ENCODE measurements around the gene TNC. TPM values are rescaled to one million over a fixed set of nuclear protein-coding genes. Genes with fewer than 3 reads are reported as not detected.

Gene TNC
- total and polyA plus RNA-seq, 2 donors (not counting 3 experiments of a cell fraction or from before 2014, with no cell fraction given) = 0.29 TPM; not detected in 1

- Histone ChIP-seq H2AFZ (ENCODE audit: low read depth, low read length) (no peak overlapping the region), H4K20me1 (replicated peaks; ENCODE audit: control insufficient read depth, extremely low read depth, insufficient read depth, low read length) (no peaks in the 10 kb centered on the region), H3K27ac (ENCODE audit: insufficient read depth, low read depth, low read length) (no peak overlapping the region), H3K4me2 (ENCODE audit: insufficient read depth, low read length) (no peak overlapping the region), H3K4me1 (ENCODE audit: control insufficient read depth, extremely low read depth, insufficient read depth, low read length) (no peaks in the 10 kb centered on the region), H3K9ac (replicated peaks; ENCODE audit: extremely low read depth, insufficient read depth, low read length) (no peak overlapping the region), H3K9me3 (replicated peaks; ENCODE audit: control insufficient read depth, insufficient read depth, low read length) (no peaks in the 10 kb centered on the region), H3K4me3 (replicated peaks in 1 of 3; ENCODE audit: insufficient read depth in 1 of 3, low read depth in 1 of 3, low read length in 3 of 3) (no peak overlapping the region), H3K36me3 (ENCODE audit: control insufficient read depth in 2 of 2, extremely low read depth in 1 of 2, insufficient read depth in 2 of 2, low read length in 2 of 2) (no peaks in the 10 kb centered on the region), H3K9me1 (replicated peaks; ENCODE audit: control insufficient read depth, extremely low read depth, insufficient read depth, low read length) (no peaks in the 10 kb centered on the region), H3K27me3 (ENCODE audit: control insufficient read depth in 2 of 2, insufficient read depth in 2 of 2, low read length in 2 of 2) (no peaks in the 10 kb centered on the region), H3K79me2 (ENCODE audit: control insufficient read depth, insufficient read depth, low read length) (no peaks in the 10 kb centered on the region)
- intact Hi-C loops (cut with micrococcal nuclease) = no loop called here
- CTCF ChIA-PET = no interaction called here
- TF ChIP-seq FOS (IDR thresholded peaks at IDR 0.05; ENCODE audit: borderline replicate concordance, insufficient read depth, low read length) = no peak
- TF ChIP-seq GATA2 (IDR thresholded peaks at IDR 0.05; ENCODE audit: insufficient read depth, insufficient read length, low read depth, low read length) = no peak
- TF ChIP-seq POLR2A (IDR thresholded peaks at IDR 0.05; ENCODE audit: low read depth, low read length) = no peak
- no peak for TF ChIP-seq MYC (IDR thresholded peaks at IDR 0.05; ENCODE audit: low read depth, low read length)
- no peak for TF ChIP-seq EZH2 (IDR thresholded peaks at IDR 0.05; ENCODE audit: borderline replicate concordance, low read depth, low read length, severe bottlenecking)
- TF ChIP-seq CTCF (IDR thresholded peaks at IDR 0.05; ENCODE audit: extremely low read depth in 1 of 2, insufficient read depth in 1 of 2, low read depth in 1 of 2, low read length in 2 of 2) = no peak
- no peak for TF ChIP-seq MAX (IDR thresholded peaks at IDR 0.05; ENCODE audit: insufficient read depth, insufficient read length)
- no TSS peak for BruUV-seq (replicated peaks)
- POLR2A ChIA-PET = no interaction called here
- DNase-seq (ENCODE audit: low read depth, low spot score) = no peak
- dilution Hi-C loops (cut with MboI; ENCODE audit: extremely low pct_ligation_motif_present, low sequenced_read_pairs) = no loop called here
- no peak for FAIRE-seq
Measured at GRCh38 chr9:115024925-115025535, 92.9 kb downstream of the TNC start.

Data from endothelial cell of umbilical vein (primary cell).